Measurements from ENCODE around the gene IRF2BP2.

- no peak for TF ChIP-seq CTCF (IDR thresholded peaks at IDR 0.05)
- TF ChIP-seq POLR2AphosphoS5 (IDR thresholded peaks at IDR 0.05): no peak
- no peak for TF ChIP-seq POLR2A (IDR thresholded peaks at IDR 0.05)
Measured at GRCh38 chr1:234609691-234610042, 311 bp downstream of the IRF2BP2 start.
